Neural crest cell (in vitro differentiated cells): ENCODE measurements around the gene GRK5. TPM values are rescaled to one million over a fixed set of nuclear protein-coding genes. Genes with fewer than 3 reads are reported as not detected.

ENCODE experiments used
- DNase-seq: peaks from one replicate; pipeline ENCODE4 v3.0.0; 2021; ENCODE audit warnings: low read depth, mixed read lengths, low spot score
- H3K27ac Mint-ChIP-seq: one replicate; pipeline ENCODE4 v1.8.0; 2021; ENCODE audit warnings: mild to moderate bottlenecking, mixed read lengths; ENCODE audit not compliant: unreplicated experiment
- H3K27me3 Mint-ChIP-seq: 2 replicates; pipeline ENCODE4 v1.8.0; 2021; ENCODE audit warnings: low read depth, mild to moderate bottlenecking, mixed read lengths
- H3K36me3 Mint-ChIP-seq: 2 replicates; pipeline ENCODE4 v1.8.0; 2021; ENCODE audit warnings: low read depth, mild to moderate bottlenecking, mixed read lengths
- H3K4me1 Mint-ChIP-seq: 2 replicates; pipeline ENCODE4 v1.8.0; 2021; ENCODE audit warnings: mixed read lengths
- H3K4me3 Mint-ChIP-seq: one replicate; pipeline ENCODE4 v1.8.0; 2021; ENCODE audit warnings: mild to moderate bottlenecking, mixed read lengths
- H3K9me3 Mint-ChIP-seq: 2 replicates; pipeline ENCODE4 v1.8.0; 2021; ENCODE audit warnings: mixed read lengths
- total RNA-seq: library from RNA; stranded (reverse); gene quantifications from 2 replicates; pipeline ENCODE4 v1.2.1, GENCODE V29; 2021
- TF ChIP-seq, protein P1 (sequence below): fragments of 200-600 bp; sonication (generic); conservative IDR thresholded peaks from 2 replicates; pipeline ENCODE4 v1.5.0; 2021; ENCODE audit warnings: antibody characterized with exemption, mild to moderate bottlenecking

Gene GRK5
- total RNA-seq, 1 donor from 2014 or later = 13.5 TPM

- no peak for DNase-seq
- Mint-ChIP-seq H3K27ac (no peak overlapping the region), H3K9me3 (no peaks in the 10 kb centered on the region), H3K4me3 (no peak overlapping the region), H3K36me3 (no peaks in the 10 kb centered on the region), H3K4me1 (peaks cover 17% of the 10 kb centered on the region), H3K27me3 (no peaks in the 10 kb centered on the region)
- TF ChIP-seq, protein P1, sequence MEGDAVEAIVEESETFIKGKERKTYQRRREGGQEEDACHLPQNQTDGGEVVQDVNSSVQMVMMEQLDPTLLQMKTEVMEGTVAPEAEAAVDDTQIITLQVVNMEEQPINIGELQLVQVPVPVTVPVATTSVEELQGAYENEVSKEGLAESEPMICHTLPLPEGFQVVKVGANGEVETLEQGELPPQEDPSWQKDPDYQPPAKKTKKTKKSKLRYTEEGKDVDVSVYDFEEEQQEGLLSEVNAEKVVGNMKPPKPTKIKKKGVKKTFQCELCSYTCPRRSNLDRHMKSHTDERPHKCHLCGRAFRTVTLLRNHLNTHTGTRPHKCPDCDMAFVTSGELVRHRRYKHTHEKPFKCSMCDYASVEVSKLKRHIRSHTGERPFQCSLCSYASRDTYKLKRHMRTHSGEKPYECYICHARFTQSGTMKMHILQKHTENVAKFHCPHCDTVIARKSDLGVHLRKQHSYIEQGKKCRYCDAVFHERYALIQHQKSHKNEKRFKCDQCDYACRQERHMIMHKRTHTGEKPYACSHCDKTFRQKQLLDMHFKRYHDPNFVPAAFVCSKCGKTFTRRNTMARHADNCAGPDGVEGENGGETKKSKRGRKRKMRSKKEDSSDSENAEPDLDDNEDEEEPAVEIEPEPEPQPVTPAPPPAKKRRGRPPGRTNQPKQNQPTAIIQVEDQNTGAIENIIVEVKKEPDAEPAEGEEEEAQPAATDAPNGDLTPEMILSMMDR = no peak
Measured at GRCh38 chr10:119328223-119328622, 120.9 kb downstream of the GRK5 start.

- peaks cover 29% of the 10 kb centered on the region for H3K4me1 Mint-ChIP-seq
- no peak overlapping the region for H3K27ac Mint-ChIP-seq
- TF ChIP-seq, protein P1 = no peak
- no peaks in the 10 kb centered on the region for H3K36me3 Mint-ChIP-seq
- no peaks in the 10 kb centered on the region for H3K9me3 Mint-ChIP-seq
- no peak overlapping the region for H3K4me3 Mint-ChIP-seq
- no peaks in the 10 kb centered on the region for H3K27me3 Mint-ChIP-seq
- no peak for DNase-seq
Measured at GRCh38 chr10:119330342-119330741, 123.0 kb downstream of the GRK5 start.

GRCh38 chr10:119331061-119331460, 123.7 kb downstream of the GRK5 start:
- DNase-seq = no peak
- TF ChIP-seq, protein P1 = no peak
- Mint-ChIP-seq H3K9me3 (no peaks in the 10 kb centered on the region), H3K27me3 (no peaks in the 10 kb centered on the region), H3K27ac (peak overlapping the region; percentile 84), H3K4me3 (no peak overlapping the region), H3K36me3 (no peaks in the 10 kb centered on the region), H3K4me1 (peaks cover 37% of the 10 kb centered on the region)

DNA sequence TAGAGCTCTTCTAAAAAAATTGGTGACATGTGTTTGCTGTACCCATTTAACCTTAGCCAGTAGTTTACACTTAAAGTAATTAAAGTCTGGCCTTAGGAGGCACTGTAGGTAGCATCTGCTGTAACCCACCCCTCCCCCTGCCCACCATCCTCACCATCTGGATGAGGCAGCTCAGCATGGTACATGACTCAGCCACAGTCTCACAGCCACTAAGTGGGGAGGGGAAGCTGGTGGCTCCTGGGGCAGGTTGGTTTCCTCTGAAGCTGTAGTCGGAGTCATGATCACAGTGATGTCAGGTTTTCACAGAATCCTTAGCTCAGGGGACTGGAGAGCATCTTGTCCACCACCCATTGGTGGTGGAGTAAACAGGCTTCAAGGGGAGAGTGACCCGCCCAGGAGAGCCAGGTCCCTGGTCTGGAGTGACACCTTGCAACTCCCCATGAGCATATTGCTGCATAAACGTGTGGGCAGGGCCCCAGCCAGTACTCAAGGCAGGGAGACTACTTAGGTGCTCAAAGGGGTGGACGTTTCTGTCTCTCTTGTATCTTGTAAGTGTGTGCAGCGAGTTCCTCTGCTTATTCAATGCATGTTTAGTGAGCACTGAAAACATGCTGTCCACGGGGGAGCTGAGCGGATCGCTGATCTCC, 125.9 kb downstream of the GRK5 start:
- peaks cover 48% of the 10 kb centered on the region for H3K4me1 Mint-ChIP-seq
- DNase-seq = no peak
- TF ChIP-seq, protein P1 = no peak
- no peaks in the 10 kb centered on the region for H3K27me3 Mint-ChIP-seq
- no peaks in the 10 kb centered on the region for H3K9me3 Mint-ChIP-seq
- H3K36me3 Mint-ChIP-seq = no peaks in the 10 kb centered on the region
- peak overlapping the region; percentile 87 for H3K27ac Mint-ChIP-seq
- H3K4me3 Mint-ChIP-seq = no peak overlapping the region

- H3K36me3 Mint-ChIP-seq = no peaks in the 10 kb centered on the region
- no peaks in the 10 kb centered on the region for H3K9me3 Mint-ChIP-seq
- H3K27ac Mint-ChIP-seq = peak overlapping the region; percentile 88
- TF ChIP-seq, protein P1 = no peak
- no peak overlapping the region for H3K4me3 Mint-ChIP-seq
- H3K27me3 Mint-ChIP-seq = no peaks in the 10 kb centered on the region
- peaks cover 53% of the 10 kb centered on the region for H3K4me1 Mint-ChIP-seq
- DNase-seq = no peak
Measured at GRCh38 chr10:119335671-119336353, 128.4 kb downstream of the GRK5 start.
